Trophoblast cell (in vitro differentiated cells and primary cell): Measurements from ENCODE around the gene LMLN.
A peak's percentile ranks its signal among the peaks of the same experiment; 100 is the strongest.

ENCODE experiments used
- DNase-seq, 2 donors: peaks; one replicate each; pipeline ENCODE4 v3.0.0-alpha.2; 2016
- H2AFZ ChIP-seq: 2 replicates; pipeline ENCODE4 v1.6.1; 2013; ENCODE audit warnings: low read length, moderate library complexity, mild to moderate bottlenecking; ENCODE audit not compliant: insufficient read depth, poor library complexity
- H2AK5ac ChIP-seq: 2 replicates; pipeline ENCODE4 v1.6.1; 2013; ENCODE audit warnings: mild to moderate bottlenecking, low read length
- H2BK120ac ChIP-seq: 2 replicates; pipeline ENCODE4 v1.6.1; 2013; ENCODE audit warnings: low read length, mild to moderate bottlenecking, moderate library complexity; ENCODE audit not compliant: insufficient read depth, poor library complexity
- H2BK12ac ChIP-seq: 2 replicates; pipeline ENCODE4 v1.6.1; 2013; ENCODE audit warnings: mild to moderate bottlenecking, low read length, moderate library complexity
- H2BK5ac ChIP-seq: 2 replicates; pipeline ENCODE4 v1.6.1; 2013; ENCODE audit warnings: low read length, low read depth, moderate library complexity, mild to moderate bottlenecking; ENCODE audit not compliant: poor library complexity
- H3K14ac ChIP-seq: 2 replicates; pipeline ENCODE4 v1.6.1; 2013; ENCODE audit warnings: mild to moderate bottlenecking, low read length
- H3K18ac ChIP-seq: 2 replicates; pipeline ENCODE4 v1.6.1; 2013; ENCODE audit warnings: mild to moderate bottlenecking, low read length
- H3K23ac ChIP-seq: 2 replicates; pipeline ENCODE4 v1.6.1; 2013; ENCODE audit warnings: low read length
- H3K27ac ChIP-seq: 2 replicates; pipeline ENCODE4 v1.5.1; 2013; ENCODE audit warnings: low read depth, mild to moderate bottlenecking, inconsistent platforms, low read length, moderate library complexity
- H3K27me3 ChIP-seq: 2 replicates; pipeline ENCODE4 v1.6.1; 2013; ENCODE audit warnings: inconsistent platforms, mild to moderate bottlenecking, low read length, moderate library complexity; ENCODE audit not compliant: insufficient read depth
- H3K36me3 ChIP-seq, 2 experiments: 1 replicate in 1 of 2; 2 replicates in 1 of 2; pipeline ENCODE4 v1.6.1; 2013; ENCODE audit warnings: low read length in 2 of 2, mild to moderate bottlenecking in 2 of 2, moderate library complexity in 1 of 2; ENCODE audit not compliant: insufficient read depth in 2 of 2, control insufficient read depth in 1 of 2
- H3K4ac ChIP-seq: 2 replicates; pipeline ENCODE4 v1.6.1; 2013; ENCODE audit warnings: low read depth, mild to moderate bottlenecking, low read length, moderate library complexity
- H3K4me1 ChIP-seq, 2 experiments: 1 replicate in 1 of 2; 2 replicates in 1 of 2; pipeline ENCODE4 v1.6.1; 2013; ENCODE audit warnings: low read length in 2 of 2, mild to moderate bottlenecking in 2 of 2, moderate library complexity in 1 of 2; ENCODE audit not compliant: insufficient read depth in 2 of 2, control insufficient read depth in 1 of 2
- H3K4me2 ChIP-seq: 2 replicates; pipeline ENCODE4 v1.6.1; 2013; ENCODE audit warnings: inconsistent platforms, mild to moderate bottlenecking, low read length, moderate library complexity
- H3K4me3 ChIP-seq: 2 replicates; pipeline ENCODE4 v1.5.1; 2013; ENCODE audit warnings: mild to moderate bottlenecking, low read depth, low read length, inconsistent platforms
- H3K79me1 ChIP-seq: one replicate; pipeline ENCODE4 v1.6.1; 2013; ENCODE audit warnings: low read length
- H3K79me2 ChIP-seq: 2 replicates; pipeline ENCODE4 v1.6.1; 2013; ENCODE audit warnings: low read length, mild to moderate bottlenecking; ENCODE audit not compliant: control insufficient read depth, insufficient read depth, poor library complexity
- H3K9ac ChIP-seq: 2 replicates; pipeline ENCODE4 v1.6.1; 2013; ENCODE audit warnings: mild to moderate bottlenecking, low read length
- H3K9me3 ChIP-seq: 2 replicates; pipeline ENCODE4 v1.6.1; 2013; ENCODE audit warnings: low read depth, mild to moderate bottlenecking, control low read depth, inconsistent platforms, low read length; ENCODE audit not compliant: insufficient read depth
- H4K12ac ChIP-seq: 2 replicates; pipeline ENCODE4 v1.6.1; 2013; ENCODE audit warnings: low read depth, mild to moderate bottlenecking, low read length, moderate library complexity
- H4K8ac ChIP-seq: 2 replicates; pipeline ENCODE4 v1.6.1; 2013; ENCODE audit warnings: low read depth, mild to moderate bottlenecking, low read length, moderate library complexity
- H4K91ac ChIP-seq: one replicate; pipeline ENCODE4 v1.6.1; 2013; ENCODE audit warnings: low read depth, mild to moderate bottlenecking, low read length, moderate library complexity
- WGBS: extraction: QIAGEN DNeasy Blood & Tissue Kit; methylation state at CpG from one replicate; pipeline ENCODE4 v1.1.7; 2013; ENCODE audit warnings: missing lambda C conversion rate; ENCODE audit not compliant: insufficient read length, insufficient coverage; ENCODE audit errors: extremely low coverage; 5-methylcytosine and 5-hydroxymethylcytosine counted together

The LMLN gene

GRCh38 chr3:197975311-197975710 is 15.3 kb downstream of the LMLN start:
- WGBS, result no CpG with 5 or more reads among the region's 8 CpGs
- no peaks in the 10 kb centered on the region for H3K79me1 ChIP-seq
- H3K4me3 ChIP-seq, result no peak overlapping the region
- H2BK120ac ChIP-seq, result no peak overlapping the region
- no peaks in the 10 kb centered on the region for H3K9me3 ChIP-seq
- no peak overlapping the region for H2BK5ac ChIP-seq
- no peaks in the 10 kb centered on the region for H3K27me3 ChIP-seq
- H3K79me2 ChIP-seq, result no peaks in the 10 kb centered on the region
- no peak overlapping the region for H3K4me2 ChIP-seq
- no peak overlapping the region for H3K4ac ChIP-seq
- no peak overlapping the region for H3K18ac ChIP-seq
- no peak overlapping the region for H3K23ac ChIP-seq
- H4K8ac ChIP-seq, result no peak overlapping the region
- H4K91ac ChIP-seq, result no peak overlapping the region
- no peak overlapping the region for H2AFZ ChIP-seq
- H3K14ac ChIP-seq, result no peak overlapping the region
- no peaks in the 10 kb centered on the region for H3K4me1 ChIP-seq
- H3K9ac ChIP-seq, result no peak overlapping the region
- H3K36me3 ChIP-seq, result no peaks in the 10 kb centered on the region
- H2AK5ac ChIP-seq, result no peak overlapping the region
- no peak for DNase-seq
- no peak overlapping the region for H4K12ac ChIP-seq
- H3K27ac ChIP-seq, result no peak overlapping the region
- H2BK12ac ChIP-seq, result no peak overlapping the region

DNA sequence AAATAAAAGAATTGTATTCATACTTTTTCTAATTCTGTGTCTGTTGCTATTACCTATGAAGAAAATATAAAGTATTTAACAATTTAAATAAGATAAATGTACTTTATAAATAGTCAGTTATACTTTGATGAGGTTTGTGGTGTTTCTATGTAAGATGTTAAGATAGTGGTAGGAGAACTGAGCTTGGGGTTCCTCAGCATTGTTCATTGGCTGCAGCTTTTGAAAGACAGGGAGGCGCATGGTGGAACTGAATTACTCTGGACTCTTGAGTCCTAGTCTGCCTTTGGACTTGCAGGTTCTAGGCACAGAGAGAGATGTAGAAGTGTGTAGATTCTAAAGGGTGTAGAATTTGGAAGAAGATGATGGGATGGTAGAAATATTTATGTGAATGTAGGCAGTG is 23.1 kb downstream of the LMLN start:
- Histone ChIP-seq H4K91ac (no peak overlapping the region), H2BK120ac (no peak overlapping the region), H3K4me3 (no peak overlapping the region), H3K4me2 (no peak overlapping the region), H3K27ac (no peak overlapping the region), H3K14ac (no peak overlapping the region), H4K12ac (no peak overlapping the region), H3K9me3 (no peaks in the 10 kb centered on the region), H3K36me3 (no peaks in the 10 kb centered on the region), H2AK5ac (no peak overlapping the region), H3K4me1 (no peaks in the 10 kb centered on the region), H4K8ac (no peak overlapping the region), H3K9ac (no peak overlapping the region), H3K18ac (no peak overlapping the region), H3K27me3 (no peaks in the 10 kb centered on the region), H2BK12ac (no peak overlapping the region), H3K23ac (no peak overlapping the region), H3K79me1 (no peaks in the 10 kb centered on the region), H2AFZ (no peak overlapping the region), H3K4ac (no peak overlapping the region), H2BK5ac (no peak overlapping the region), H3K79me2 (no peaks in the 10 kb centered on the region)
- no CpG with 5 or more reads among the region's 1 CpG for WGBS
- no peak for DNase-seq

- Histone ChIP-seq H3K18ac (no peak overlapping the region), H3K27ac (no peak overlapping the region), H2AFZ (no peak overlapping the region), H2BK120ac (no peak overlapping the region), H3K36me3 (no peaks in the 10 kb centered on the region), H3K79me2 (no peaks in the 10 kb centered on the region), H2BK5ac (no peak overlapping the region), H3K4me2 (no peak overlapping the region), H2AK5ac (no peak overlapping the region), H3K4ac (no peak overlapping the region), H3K4me1 (no peaks in the 10 kb centered on the region), H3K9me3 (no peaks in the 10 kb centered on the region), H4K8ac (no peak overlapping the region), H2BK12ac (no peak overlapping the region), H4K91ac (no peak overlapping the region), H3K4me3 (no peak overlapping the region), H3K23ac (no peak overlapping the region), H3K14ac (no peak overlapping the region), H3K79me1 (no peaks in the 10 kb centered on the region), H3K27me3 (no peaks in the 10 kb centered on the region), H4K12ac (no peak overlapping the region), H3K9ac (no peak overlapping the region)
- no CpG with 5 or more reads among the region's 4 CpGs for WGBS
- peak in 1 of 2 donors; percentile 40 for DNase-seq
These were observed 29.6 kb downstream of the LMLN start for GRCh38 chr3:197989651-197990050.

GRCh38 chr3:197994736-197995135 is 34.7 kb downstream of the LMLN start:
- Histone ChIP-seq H4K12ac (no peak overlapping the region), H3K27me3 (no peaks in the 10 kb centered on the region), H2AK5ac (no peak overlapping the region), H3K4ac (no peak overlapping the region), H3K9ac (no peak overlapping the region), H2BK5ac (no peak overlapping the region), H2BK12ac (no peak overlapping the region), H3K23ac (no peak overlapping the region), H4K91ac (no peak overlapping the region), H2AFZ (no peak overlapping the region), H3K79me1 (no peaks in the 10 kb centered on the region), H3K36me3 (no peaks in the 10 kb centered on the region), H2BK120ac (no peak overlapping the region), H3K79me2 (no peaks in the 10 kb centered on the region), H3K4me3 (no peak overlapping the region), H3K14ac (no peak overlapping the region), H3K4me1 (no peaks in the 10 kb centered on the region), H3K27ac (no peak overlapping the region), H3K4me2 (no peak overlapping the region), H4K8ac (no peak overlapping the region), H3K18ac (no peak overlapping the region), H3K9me3 (no peaks in the 10 kb centered on the region)
- no peak for DNase-seq
- no CpG with 5 or more reads among the region's 1 CpG for WGBS
